Measurements from ENCODE around the gene KCNIP4. TPM values are rescaled to one million over a fixed set of nuclear protein-coding genes. Genes with fewer than 3 reads are reported as not detected.

Gene KCNIP4
- total RNA-seq, 1 donor from 2014 or later = not detected

- intact Hi-C loops (cut with micrococcal nuclease) = no loop called here
- Mint-ChIP-seq H3K36me3 (ENCODE audit: low read depth) (no peaks in the 10 kb centered on the region), H3K27me3 (ENCODE audit: insufficient read depth) (no peaks in the 10 kb centered on the region), H3K9me3 (peaks cover 3% of the 10 kb centered on the region), H3K4me3 (no peak overlapping the region), H3K27ac (no peak overlapping the region), H3K4me1 (ENCODE audit: low read depth) (no peaks in the 10 kb centered on the region)
- no peak for DNase-seq (ENCODE audit: low spot score)
These were observed 83.9 kb downstream of the KCNIP4 start for GRCh38 chr4:21864686-21865085.

- intact Hi-C loops (cut with micrococcal nuclease) = no loop called here
- no peak overlapping the region for H3K27ac Mint-ChIP-seq
- no peaks in the 10 kb centered on the region for H3K36me3 Mint-ChIP-seq (ENCODE audit: low read depth)
- no peak overlapping the region for H3K4me3 Mint-ChIP-seq
- DNase-seq (ENCODE audit: low spot score) = no peak
- H3K27me3 Mint-ChIP-seq (ENCODE audit: insufficient read depth) = no peaks in the 10 kb centered on the region
- H3K9me3 Mint-ChIP-seq = peaks cover 3% of the 10 kb centered on the region
- H3K4me1 Mint-ChIP-seq (ENCODE audit: low read depth) = no peaks in the 10 kb centered on the region
These were observed 85.7 kb downstream of the KCNIP4 start for GRCh38 chr4:21862917-21863316.

- DNase-seq (ENCODE audit: low spot score) = no peak
- Mint-ChIP-seq H3K9me3 (no peaks in the 10 kb centered on the region), H3K27me3 (ENCODE audit: insufficient read depth) (no peaks in the 10 kb centered on the region), H3K4me3 (no peak overlapping the region), H3K27ac (no peak overlapping the region), H3K4me1 (ENCODE audit: low read depth) (no peaks in the 10 kb centered on the region), H3K36me3 (ENCODE audit: low read depth) (no peaks in the 10 kb centered on the region)
- intact Hi-C loops (cut with micrococcal nuclease) = no loop called here
These were observed 89.6 kb downstream of the KCNIP4 start for GRCh38 chr4:21858971-21859370.

GRCh38 chr4:21856754-21857153 lies 91.8 kb downstream of the KCNIP4 start:
- no peaks in the 10 kb centered on the region for H3K9me3 Mint-ChIP-seq
- H3K4me1 Mint-ChIP-seq (ENCODE audit: low read depth) = no peaks in the 10 kb centered on the region
- DNase-seq (ENCODE audit: low spot score) = no peak
- intact Hi-C loops (cut with micrococcal nuclease) = no loop called here
- H3K27me3 Mint-ChIP-seq (ENCODE audit: insufficient read depth) = no peaks in the 10 kb centered on the region
- H3K36me3 Mint-ChIP-seq (ENCODE audit: low read depth) = no peaks in the 10 kb centered on the region
- no peak overlapping the region for H3K4me3 Mint-ChIP-seq
- H3K27ac Mint-ChIP-seq = no peak overlapping the region

- Mint-ChIP-seq H3K9me3 (no peaks in the 10 kb centered on the region), H3K4me1 (ENCODE audit: low read depth) (no peaks in the 10 kb centered on the region), H3K27me3 (ENCODE audit: insufficient read depth) (no peaks in the 10 kb centered on the region), H3K4me3 (no peak overlapping the region), H3K27ac (no peak overlapping the region), H3K36me3 (ENCODE audit: low read depth) (no peaks in the 10 kb centered on the region)
- intact Hi-C loops (cut with micrococcal nuclease) = no loop called here
- DNase-seq (ENCODE audit: low spot score) = no peak
These were observed 92.3 kb downstream of the KCNIP4 start for GRCh38 chr4:21856301-21856700.

GRCh38 chr4:21849077-21849476 lies 99.5 kb downstream of the KCNIP4 start:
- no peak overlapping the region for H3K4me3 Mint-ChIP-seq
- H3K27me3 Mint-ChIP-seq (ENCODE audit: insufficient read depth) = no peaks in the 10 kb centered on the region
- no peaks in the 10 kb centered on the region for H3K36me3 Mint-ChIP-seq (ENCODE audit: low read depth)
- no peak overlapping the region for H3K27ac Mint-ChIP-seq
- no peaks in the 10 kb centered on the region for H3K9me3 Mint-ChIP-seq
- intact Hi-C loops (cut with micrococcal nuclease) = no loop called here
- no peak for DNase-seq (ENCODE audit: low spot score)
- no peaks in the 10 kb centered on the region for H3K4me1 Mint-ChIP-seq (ENCODE audit: low read depth)

GRCh38 chr4:21848021-21848420 lies 100.6 kb downstream of the KCNIP4 start:
- Mint-ChIP-seq H3K4me3 (no peak overlapping the region), H3K9me3 (no peaks in the 10 kb centered on the region), H3K27ac (no peak overlapping the region), H3K4me1 (ENCODE audit: low read depth) (no peaks in the 10 kb centered on the region), H3K27me3 (ENCODE audit: insufficient read depth) (no peaks in the 10 kb centered on the region), H3K36me3 (ENCODE audit: low read depth) (no peaks in the 10 kb centered on the region)
- no peak for DNase-seq (ENCODE audit: low spot score)
- intact Hi-C loops (cut with micrococcal nuclease) = no loop called here

- intact Hi-C loops (cut with micrococcal nuclease) = no loop called here
- Mint-ChIP-seq H3K4me3 (no peak overlapping the region), H3K27me3 (ENCODE audit: insufficient read depth) (no peaks in the 10 kb centered on the region)
These were observed 102.9 kb downstream of the KCNIP4 start for GRCh38 chr4:21845663-21846062.

GRCh38 chr4:21835712-21836111 lies 112.9 kb downstream of the KCNIP4 start:
- H3K27me3 Mint-ChIP-seq (ENCODE audit: insufficient read depth) = no peaks in the 10 kb centered on the region
- no peaks in the 10 kb centered on the region for H3K4me1 Mint-ChIP-seq (ENCODE audit: low read depth)
- H3K9me3 Mint-ChIP-seq = no peaks in the 10 kb centered on the region
- no peak overlapping the region for H3K27ac Mint-ChIP-seq
- no peak overlapping the region for H3K4me3 Mint-ChIP-seq
- DNase-seq (ENCODE audit: low spot score) = no peak
- intact Hi-C loops (cut with micrococcal nuclease) = no loop called here
- no peaks in the 10 kb centered on the region for H3K36me3 Mint-ChIP-seq (ENCODE audit: low read depth)

More at GRCh38 chr4:21845663-21846062, 102.9 kb downstream of the KCNIP4 start:
- Mint-ChIP-seq H3K27ac (no peak overlapping the region), H3K4me1 (ENCODE audit: low read depth) (no peaks in the 10 kb centered on the region), H3K9me3 (no peaks in the 10 kb centered on the region), H3K36me3 (ENCODE audit: low read depth) (no peaks in the 10 kb centered on the region)
- no peak for DNase-seq (ENCODE audit: low spot score)

GRCh38 chr4:21830272-21830671 lies 118.3 kb downstream of the KCNIP4 start:
- no peaks in the 10 kb centered on the region for H3K27me3 Mint-ChIP-seq (ENCODE audit: insufficient read depth)
- no peak overlapping the region for H3K27ac Mint-ChIP-seq
- DNase-seq (ENCODE audit: low spot score) = no peak
- no peak overlapping the region for H3K4me3 Mint-ChIP-seq
- H3K9me3 Mint-ChIP-seq = no peaks in the 10 kb centered on the region
- intact Hi-C loops (cut with micrococcal nuclease) = no loop called here
- no peaks in the 10 kb centered on the region for H3K4me1 Mint-ChIP-seq (ENCODE audit: low read depth)
- H3K36me3 Mint-ChIP-seq (ENCODE audit: low read depth) = no peaks in the 10 kb centered on the region

- no peaks in the 10 kb centered on the region for H3K36me3 Mint-ChIP-seq (ENCODE audit: low read depth)
- DNase-seq (ENCODE audit: low spot score) = no peak
- H3K4me3 Mint-ChIP-seq = no peak overlapping the region
- H3K9me3 Mint-ChIP-seq = no peaks in the 10 kb centered on the region
- no peak overlapping the region for H3K27ac Mint-ChIP-seq
- intact Hi-C loops (cut with micrococcal nuclease) = no loop called here
- no peaks in the 10 kb centered on the region for H3K27me3 Mint-ChIP-seq (ENCODE audit: insufficient read depth)
- H3K4me1 Mint-ChIP-seq (ENCODE audit: low read depth) = no peaks in the 10 kb centered on the region
These were observed 121.0 kb downstream of the KCNIP4 start for GRCh38 chr4:21827575-21827974.

GRCh38 chr4:21826071-21826470 lies 122.5 kb downstream of the KCNIP4 start:
- H3K36me3 Mint-ChIP-seq (ENCODE audit: low read depth) = no peaks in the 10 kb centered on the region
- no peak overlapping the region for H3K4me3 Mint-ChIP-seq
- H3K4me1 Mint-ChIP-seq (ENCODE audit: low read depth) = no peaks in the 10 kb centered on the region
- H3K27me3 Mint-ChIP-seq (ENCODE audit: insufficient read depth) = no peaks in the 10 kb centered on the region
- intact Hi-C loops (cut with micrococcal nuclease) = no loop called here
- H3K9me3 Mint-ChIP-seq = no peaks in the 10 kb centered on the region
- no peak overlapping the region for H3K27ac Mint-ChIP-seq
- no peak for DNase-seq (ENCODE audit: low spot score)

- peaks cover 8% of the 10 kb centered on the region for H3K9me3 Mint-ChIP-seq
- intact Hi-C loops (cut with micrococcal nuclease) = no loop called here
- no peak overlapping the region for H3K4me3 Mint-ChIP-seq
- no peaks in the 10 kb centered on the region for H3K27me3 Mint-ChIP-seq (ENCODE audit: insufficient read depth)
- DNase-seq (ENCODE audit: low spot score) = no peak
- no peaks in the 10 kb centered on the region for H3K4me1 Mint-ChIP-seq (ENCODE audit: low read depth)
- no peak overlapping the region for H3K27ac Mint-ChIP-seq
- no peaks in the 10 kb centered on the region for H3K36me3 Mint-ChIP-seq (ENCODE audit: low read depth)
These were observed 129.5 kb downstream of the KCNIP4 start for GRCh38 chr4:21819086-21819485.

GRCh38 chr4:21815651-21816377 lies 132.8 kb downstream of the KCNIP4 start:
- H3K27me3 Mint-ChIP-seq (ENCODE audit: insufficient read depth) = no peaks in the 10 kb centered on the region
- no peaks in the 10 kb centered on the region for H3K4me1 Mint-ChIP-seq (ENCODE audit: low read depth)
- H3K36me3 Mint-ChIP-seq (ENCODE audit: low read depth) = no peaks in the 10 kb centered on the region
- H3K27ac Mint-ChIP-seq = no peak overlapping the region
- no peak for DNase-seq (ENCODE audit: low spot score)
- intact Hi-C loops (cut with micrococcal nuclease) = no loop called here
- peaks cover 8% of the 10 kb centered on the region for H3K9me3 Mint-ChIP-seq
- H3K4me3 Mint-ChIP-seq = no peak overlapping the region
